Measurements from ENCODE around the gene PIGC. TPM values are rescaled to one million over a fixed set of nuclear protein-coding genes. Genes with fewer than 3 reads are reported as not detected.

Gene PIGC
- total RNA-seq, 4 donors from 2014 or later = 13.5 to 25.5 (median 18.8) TPM

- Histone ChIP-seq H3K4me3 (no peak overlapping the region), H3K27ac (no peak overlapping the region), H3K4me1 (peaks cover 0 to 4% (median 0%) of the 10 kb centered on the region in 4 donors), H3K36me3 (no peaks in the 10 kb centered on the region), H3K27me3 (no peaks in the 10 kb centered on the region), H3K9me3 (no peaks in the 10 kb centered on the region)
- WGBS, 2 donors = 80 to 81% methylated on average over 5 of the region's 5 CpGs
- no peak for TF ChIP-seq CTCF (IDR thresholded peaks at IDR 0.05)
- TF ChIP-seq POLR2A (IDR thresholded peaks at IDR 0.05) = no peak
- no peak for TF ChIP-seq EP300 (IDR thresholded peaks at IDR 0.05)
- no peak for DNase-seq (ENCODE audit: low spot score in 2 of 2)
Measured at GRCh38 chr1:172468296-172468695, 24.4 kb upstream of the PIGC start.

GRCh38 chr1:172467446-172467845 is 23.6 kb upstream of the PIGC start:
- no peaks in the 10 kb centered on the region for H3K36me3 ChIP-seq
- no peak overlapping the region for H3K4me3 ChIP-seq
- TF ChIP-seq EP300 (IDR thresholded peaks at IDR 0.05) = no peak
- no peak for TF ChIP-seq CTCF (IDR thresholded peaks at IDR 0.05)
- TF ChIP-seq POLR2A (IDR thresholded peaks at IDR 0.05) = no peak
- no peak overlapping the region for H3K27ac ChIP-seq
- no peaks in the 10 kb centered on the region for H3K9me3 ChIP-seq
- no peak for DNase-seq (ENCODE audit: low spot score in 2 of 2)
- H3K27me3 ChIP-seq = no peaks in the 10 kb centered on the region
- WGBS, 2 donors = 54 to 72% methylated on average over 3 of the region's 3 CpGs
- H3K4me1 ChIP-seq = no peaks in the 10 kb centered on the region

- no peak for DNase-seq (ENCODE audit: low spot score in 2 of 2)
- no peak overlapping the region for H3K4me3 ChIP-seq
- no peaks in the 10 kb centered on the region for H3K36me3 ChIP-seq
- H3K4me1 ChIP-seq = no peaks in the 10 kb centered on the region
- WGBS, 2 donors = 96 to 100% methylated on average over 3 of the region's 3 CpGs
- H3K27me3 ChIP-seq = no peaks in the 10 kb centered on the region
- H3K9me3 ChIP-seq = no peaks in the 10 kb centered on the region
- TF ChIP-seq CTCF (IDR thresholded peaks at IDR 0.05) (no peak), POLR2A (IDR thresholded peaks at IDR 0.05) (no peak), EP300 (IDR thresholded peaks at IDR 0.05) (no peak)
- H3K27ac ChIP-seq = no peak overlapping the region
Measured at GRCh38 chr1:172466795-172467407, 23.0 kb upstream of the PIGC start.

GRCh38 chr1:172465617-172466016 is 21.7 kb upstream of the PIGC start:
- H3K4me1 ChIP-seq = peaks cover 0 to 2% (median 0%) of the 10 kb centered on the region in 4 donors
- DNase-seq (ENCODE audit: low spot score in 2 of 2) = no peak
- H3K27ac ChIP-seq = no peak overlapping the region
- no peak for TF ChIP-seq CTCF (IDR thresholded peaks at IDR 0.05)
- TF ChIP-seq EP300 (IDR thresholded peaks at IDR 0.05) = no peak
- TF ChIP-seq POLR2A (IDR thresholded peaks at IDR 0.05) = no peak
- H3K9me3 ChIP-seq = no peaks in the 10 kb centered on the region
- no peak overlapping the region for H3K4me3 ChIP-seq
- H3K36me3 ChIP-seq = no peaks in the 10 kb centered on the region
- H3K27me3 ChIP-seq = no peaks in the 10 kb centered on the region
- 89 to 100% methylated on average over 1 of the region's 1 CpG for WGBS, 2 donors

GRCh38 chr1:172460887-172461315 is 17.0 kb upstream of the PIGC start:
- no peak overlapping the region for H3K27ac ChIP-seq
- H3K4me1 ChIP-seq = peaks cover 0 to 2% (median 0%) of the 10 kb centered on the region in 4 donors
- H3K4me3 ChIP-seq = no peak overlapping the region
- H3K9me3 ChIP-seq = no peaks in the 10 kb centered on the region
- WGBS, 2 donors = 25 to 30% methylated on average over 1 of the region's 1 CpG
- DNase-seq (ENCODE audit: low spot score in 2 of 2) = no peak
- TF ChIP-seq CTCF (IDR thresholded peaks at IDR 0.05) = no peak
- TF ChIP-seq POLR2A (IDR thresholded peaks at IDR 0.05) = no peak
- no peaks in the 10 kb centered on the region for H3K27me3 ChIP-seq
- H3K36me3 ChIP-seq = no peaks in the 10 kb centered on the region

Data from tibial nerve (tissue), 4 donors.